ENCODE results near the gene GLI2. TPM values are rescaled to one million over a fixed set of nuclear protein-coding genes. Genes with fewer than 3 reads are reported as not detected.

Gene GLI2
- total and polyA plus RNA-seq, 2 experiments from 2014 or later, result 53.6 to 57.0 TPM

DNA sequence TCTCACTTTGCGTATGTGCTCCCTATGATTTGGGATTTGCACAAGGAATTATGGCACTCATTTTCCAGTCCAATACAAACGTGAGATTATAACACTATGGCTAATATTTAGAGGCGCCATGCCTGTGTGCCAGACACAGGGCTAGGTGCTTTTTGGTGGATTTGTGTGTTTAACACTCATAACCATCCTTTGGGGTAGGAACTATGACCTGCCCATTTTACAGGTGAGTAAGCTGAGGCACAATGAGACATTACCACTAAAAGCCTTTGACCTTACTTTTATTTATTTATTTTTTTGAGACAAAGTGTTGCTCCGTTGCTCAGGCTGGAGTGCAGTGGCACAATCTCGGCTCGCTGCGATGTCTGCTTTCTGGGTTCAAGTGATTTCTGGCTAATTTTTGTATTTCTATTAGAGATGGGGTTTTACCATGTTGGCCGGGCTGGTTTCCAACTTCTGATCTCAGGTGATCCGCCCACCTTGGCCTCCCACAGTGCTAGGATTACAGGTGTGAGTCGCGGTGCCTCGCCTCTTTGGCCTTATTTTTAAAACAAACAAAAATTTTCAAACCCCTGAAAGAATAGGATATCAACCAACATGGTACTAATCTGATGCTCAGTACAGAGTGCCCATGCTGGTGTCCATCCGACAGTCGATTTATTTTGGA, 26.6 kb upstream of the GLI2 start:
- peaks cover 31% of the 10 kb centered on the region for H3F3A ChIP-seq (replicated peaks; ENCODE audit: low read depth)
- peak overlapping the region; percentile 80 for H3K27ac ChIP-seq (ENCODE audit: low read depth)
- Mint-ChIP-seq H3K4me1 (peaks cover 70% of the 10 kb centered on the region), H3K27me3 (ENCODE audit: insufficient read depth, low read depth, poor library complexity) (peaks cover 37% of the 10 kb centered on the region), H3K36me3 (ENCODE audit: low read depth) (no peaks in the 10 kb centered on the region), H3K9me3 (no peaks in the 10 kb centered on the region), H3K27ac (peak overlapping the region; percentile 86), H3K4me3 (0 out of 3 replicates have a peak overlapping the region, but pooled peaks have one; percentile 16)
- 0 out of 2 replicates have a peak, but pooled peaks cover 5% of the 10 kb centered on the region for H3K9me2 ChIP-seq (ENCODE audit: insufficient read depth)
- no peaks in the 10 kb centered on the region for H3K79me2 ChIP-seq (replicated peaks; ENCODE audit: insufficient read depth)
- H3K4me2 ChIP-seq, result peak overlapping the region; percentile 8; the same call in 1 of the 2 replicates
- peaks cover 22% of the 10 kb centered on the region; the same call in 1 of the 2 replicates for H3K27me3 ChIP-seq (ENCODE audit: insufficient read depth)
- H3K4me3 ChIP-seq, result no peak overlapping the region
- ATAC-seq (peak; percentile 14), DNase-seq (ENCODE audit: low spot score) (peak; percentile 55)
- no peaks in the 10 kb centered on the region for H4K20me1 ChIP-seq (replicated peaks; ENCODE audit: insufficient read depth)
- peaks cover 70% of the 10 kb centered on the region for H3K4me1 ChIP-seq (ENCODE audit: insufficient read depth)
- TF ChIP-seq, protein P1, sequence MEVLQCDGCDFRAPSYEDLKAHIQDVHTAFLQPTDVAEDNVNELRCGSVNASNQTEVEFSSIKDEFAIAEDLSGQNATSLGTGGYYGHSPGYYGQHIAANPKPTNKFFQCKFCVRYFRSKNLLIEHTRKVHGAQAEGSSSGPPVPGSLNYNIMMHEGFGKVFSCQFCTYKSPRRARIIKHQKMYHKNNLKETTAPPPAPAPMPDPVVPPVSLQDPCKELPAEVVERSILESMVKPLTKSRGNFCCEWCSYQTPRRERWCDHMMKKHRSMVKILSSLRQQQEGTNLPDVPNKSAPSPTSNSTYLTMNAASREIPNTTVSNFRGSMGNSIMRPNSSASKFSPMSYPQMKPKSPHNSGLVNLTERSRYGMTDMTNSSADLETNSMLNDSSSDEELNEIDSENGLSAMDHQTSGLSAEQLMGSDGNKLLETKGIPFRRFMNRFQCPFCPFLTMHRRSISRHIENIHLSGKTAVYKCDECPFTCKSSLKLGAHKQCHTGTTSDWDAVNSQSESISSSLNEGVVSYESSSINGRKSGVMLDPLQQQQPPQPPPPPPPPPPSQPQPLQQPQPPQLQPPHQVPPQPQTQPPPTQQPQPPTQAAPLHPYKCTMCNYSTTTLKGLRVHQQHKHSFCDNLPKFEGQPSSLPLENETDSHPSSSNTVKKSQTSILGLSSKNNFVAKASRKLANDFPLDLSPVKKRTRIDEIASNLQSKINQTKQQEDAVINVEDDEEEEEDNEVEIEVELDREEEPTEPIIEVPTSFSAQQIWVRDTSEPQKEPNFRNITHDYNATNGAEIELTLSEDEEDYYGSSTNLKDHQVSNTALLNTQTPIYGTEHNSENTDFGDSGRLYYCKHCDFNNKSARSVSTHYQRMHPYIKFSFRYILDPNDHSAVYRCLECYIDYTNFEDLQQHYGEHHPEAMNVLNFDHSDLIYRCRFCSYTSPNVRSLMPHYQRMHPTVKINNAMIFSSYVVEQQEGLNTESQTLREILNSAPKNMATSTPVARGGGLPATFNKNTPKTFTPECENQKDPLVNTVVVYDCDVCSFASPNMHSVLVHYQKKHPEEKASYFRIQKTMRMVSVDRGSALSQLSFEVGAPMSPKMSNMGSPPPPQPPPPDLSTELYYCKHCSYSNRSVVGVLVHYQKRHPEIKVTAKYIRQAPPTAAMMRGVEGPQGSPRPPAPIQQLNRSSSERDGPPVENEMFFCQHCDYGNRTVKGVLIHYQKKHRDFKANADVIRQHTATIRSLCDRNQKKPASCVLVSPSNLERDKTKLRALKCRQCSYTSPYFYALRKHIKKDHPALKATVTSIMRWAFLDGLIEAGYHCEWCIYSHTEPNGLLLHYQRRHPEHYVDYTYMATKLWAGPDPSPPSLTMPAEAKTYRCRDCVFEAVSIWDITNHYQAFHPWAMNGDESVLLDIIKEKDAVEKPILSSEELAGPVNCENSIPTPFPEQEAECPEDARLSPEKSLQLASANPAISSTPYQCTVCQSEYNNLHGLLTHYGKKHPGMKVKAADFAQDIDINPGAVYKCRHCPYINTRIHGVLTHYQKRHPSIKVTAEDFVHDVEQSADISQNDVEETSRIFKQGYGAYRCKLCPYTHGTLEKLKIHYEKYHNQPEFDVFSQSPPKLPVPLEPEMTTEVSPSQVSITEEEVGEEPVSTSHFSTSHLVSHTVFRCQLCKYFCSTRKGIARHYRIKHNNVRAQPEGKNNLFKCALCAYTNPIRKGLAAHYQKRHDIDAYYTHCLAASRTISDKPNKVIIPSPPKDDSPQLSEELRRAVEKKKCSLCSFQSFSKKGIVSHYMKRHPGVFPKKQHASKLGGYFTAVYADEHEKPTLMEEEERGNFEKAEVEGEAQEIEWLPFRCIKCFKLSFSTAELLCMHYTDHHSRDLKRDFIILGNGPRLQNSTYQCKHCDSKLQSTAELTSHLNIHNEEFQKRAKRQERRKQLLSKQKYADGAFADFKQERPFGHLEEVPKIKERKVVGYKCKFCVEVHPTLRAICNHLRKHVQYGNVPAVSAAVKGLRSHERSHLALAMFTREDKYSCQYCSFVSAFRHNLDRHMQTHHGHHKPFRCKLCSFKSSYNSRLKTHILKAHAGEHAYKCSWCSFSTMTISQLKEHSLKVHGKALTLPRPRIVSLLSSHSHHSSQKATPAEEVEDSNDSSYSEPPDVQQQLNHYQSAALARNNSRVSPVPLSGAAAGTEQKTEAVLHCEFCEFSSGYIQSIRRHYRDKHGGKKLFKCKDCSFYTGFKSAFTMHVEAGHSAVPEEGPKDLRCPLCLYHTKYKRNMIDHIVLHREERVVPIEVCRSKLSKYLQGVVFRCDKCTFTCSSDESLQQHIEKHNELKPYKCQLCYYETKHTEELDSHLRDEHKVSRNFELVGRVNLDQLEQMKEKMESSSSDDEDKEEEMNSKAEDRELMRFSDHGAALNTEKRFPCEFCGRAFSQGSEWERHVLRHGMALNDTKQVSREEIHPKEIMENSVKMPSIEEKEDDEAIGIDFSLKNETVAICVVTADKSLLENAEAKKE (CRISPR knock-in tag; IDR thresholded peaks at IDR 0.05), result no peak
- TF ChIP-seq CREB1 (CRISPR knock-in tag; IDR thresholded peaks at IDR 0.05; ENCODE audit: low read depth), result no peak
- TF ChIP-seq, protein P2, sequence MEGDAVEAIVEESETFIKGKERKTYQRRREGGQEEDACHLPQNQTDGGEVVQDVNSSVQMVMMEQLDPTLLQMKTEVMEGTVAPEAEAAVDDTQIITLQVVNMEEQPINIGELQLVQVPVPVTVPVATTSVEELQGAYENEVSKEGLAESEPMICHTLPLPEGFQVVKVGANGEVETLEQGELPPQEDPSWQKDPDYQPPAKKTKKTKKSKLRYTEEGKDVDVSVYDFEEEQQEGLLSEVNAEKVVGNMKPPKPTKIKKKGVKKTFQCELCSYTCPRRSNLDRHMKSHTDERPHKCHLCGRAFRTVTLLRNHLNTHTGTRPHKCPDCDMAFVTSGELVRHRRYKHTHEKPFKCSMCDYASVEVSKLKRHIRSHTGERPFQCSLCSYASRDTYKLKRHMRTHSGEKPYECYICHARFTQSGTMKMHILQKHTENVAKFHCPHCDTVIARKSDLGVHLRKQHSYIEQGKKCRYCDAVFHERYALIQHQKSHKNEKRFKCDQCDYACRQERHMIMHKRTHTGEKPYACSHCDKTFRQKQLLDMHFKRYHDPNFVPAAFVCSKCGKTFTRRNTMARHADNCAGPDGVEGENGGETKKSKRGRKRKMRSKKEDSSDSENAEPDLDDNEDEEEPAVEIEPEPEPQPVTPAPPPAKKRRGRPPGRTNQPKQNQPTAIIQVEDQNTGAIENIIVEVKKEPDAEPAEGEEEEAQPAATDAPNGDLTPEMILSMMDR (conservative IDR thresholded peaks at IDR 0.05; ENCODE audit: low read depth in 2 of 2), result no peak
- TF ChIP-seq POLR2AphosphoS5 (IDR thresholded peaks at IDR 0.05; ENCODE audit: low read depth), result no peak
- no peak for TF ChIP-seq ZNF331 (CRISPR knock-in tag; IDR thresholded peaks at IDR 0.05; ENCODE audit: low read depth)
- TF ChIP-seq, protein P3, sequence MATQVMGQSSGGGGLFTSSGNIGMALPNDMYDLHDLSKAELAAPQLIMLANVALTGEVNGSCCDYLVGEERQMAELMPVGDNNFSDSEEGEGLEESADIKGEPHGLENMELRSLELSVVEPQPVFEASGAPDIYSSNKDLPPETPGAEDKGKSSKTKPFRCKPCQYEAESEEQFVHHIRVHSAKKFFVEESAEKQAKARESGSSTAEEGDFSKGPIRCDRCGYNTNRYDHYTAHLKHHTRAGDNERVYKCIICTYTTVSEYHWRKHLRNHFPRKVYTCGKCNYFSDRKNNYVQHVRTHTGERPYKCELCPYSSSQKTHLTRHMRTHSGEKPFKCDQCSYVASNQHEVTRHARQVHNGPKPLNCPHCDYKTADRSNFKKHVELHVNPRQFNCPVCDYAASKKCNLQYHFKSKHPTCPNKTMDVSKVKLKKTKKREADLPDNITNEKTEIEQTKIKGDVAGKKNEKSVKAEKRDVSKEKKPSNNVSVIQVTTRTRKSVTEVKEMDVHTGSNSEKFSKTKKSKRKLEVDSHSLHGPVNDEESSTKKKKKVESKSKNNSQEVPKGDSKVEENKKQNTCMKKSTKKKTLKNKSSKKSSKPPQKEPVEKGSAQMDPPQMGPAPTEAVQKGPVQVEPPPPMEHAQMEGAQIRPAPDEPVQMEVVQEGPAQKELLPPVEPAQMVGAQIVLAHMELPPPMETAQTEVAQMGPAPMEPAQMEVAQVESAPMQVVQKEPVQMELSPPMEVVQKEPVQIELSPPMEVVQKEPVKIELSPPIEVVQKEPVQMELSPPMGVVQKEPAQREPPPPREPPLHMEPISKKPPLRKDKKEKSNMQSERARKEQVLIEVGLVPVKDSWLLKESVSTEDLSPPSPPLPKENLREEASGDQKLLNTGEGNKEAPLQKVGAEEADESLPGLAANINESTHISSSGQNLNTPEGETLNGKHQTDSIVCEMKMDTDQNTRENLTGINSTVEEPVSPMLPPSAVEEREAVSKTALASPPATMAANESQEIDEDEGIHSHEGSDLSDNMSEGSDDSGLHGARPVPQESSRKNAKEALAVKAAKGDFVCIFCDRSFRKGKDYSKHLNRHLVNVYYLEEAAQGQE (IDR thresholded peaks at IDR 0.05; ENCODE audit: unreplicated experiment), result no peak
- no peak for TF ChIP-seq EZH2 (IDR thresholded peaks at IDR 0.05; ENCODE audit: low read depth, unreplicated experiment)
- no peak for TF ChIP-seq EZH2phosphoT487 (IDR thresholded peaks at IDR 0.05; ENCODE audit: unreplicated experiment)
- no peak for TF ChIP-seq NANOG (IDR thresholded peaks at IDR 0.05; ENCODE audit: borderline replicate concordance)
- TF ChIP-seq ZNF114 (CRISPR knock-in tag; IDR thresholded peaks at IDR 0.05), result no peak
- TF ChIP-seq, protein P4, sequence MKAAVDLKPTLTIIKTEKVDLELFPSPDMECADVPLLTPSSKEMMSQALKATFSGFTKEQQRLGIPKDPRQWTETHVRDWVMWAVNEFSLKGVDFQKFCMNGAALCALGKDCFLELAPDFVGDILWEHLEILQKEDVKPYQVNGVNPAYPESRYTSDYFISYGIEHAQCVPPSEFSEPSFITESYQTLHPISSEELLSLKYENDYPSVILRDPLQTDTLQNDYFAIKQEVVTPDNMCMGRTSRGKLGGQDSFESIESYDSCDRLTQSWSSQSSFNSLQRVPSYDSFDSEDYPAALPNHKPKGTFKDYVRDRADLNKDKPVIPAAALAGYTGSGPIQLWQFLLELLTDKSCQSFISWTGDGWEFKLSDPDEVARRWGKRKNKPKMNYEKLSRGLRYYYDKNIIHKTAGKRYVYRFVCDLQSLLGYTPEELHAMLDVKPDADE (IDR thresholded peaks at IDR 0.05), result no peak
- no peak for TF ChIP-seq STAT1 (IDR thresholded peaks at IDR 0.05; ENCODE audit: unreplicated experiment)
- no peak for TF ChIP-seq JUNB (IDR thresholded peaks at IDR 0.05; ENCODE audit: unreplicated experiment)
- H3K36me3 ChIP-seq (ENCODE audit: insufficient read depth), result no peaks in the 10 kb centered on the region
- no peak overlapping the region for H2AFZ ChIP-seq
